GM11168 (cell line): Measurements from ENCODE around the gene PSEN1.
"Not testable (repeated sequence)": the region's sequence is repeated elsewhere in the genome, so short reads cannot be mapped to it uniquely, and the experiment has no call there.

ENCODE experiments used
- in situ Hi-C: fragments of 300-500 bp; cut with MboI; formaldehyde crosslinking; loops from one replicate; pipeline ENCODE4 v1.12.0; 2022; ENCODE audit warnings: low sequenced_read_pairs; ENCODE audit not compliant: unreplicated experiment

PSEN1 gene

GRCh38 chr14:73162251-73162650, 25.9 kb downstream of the PSEN1 start:
- in situ Hi-C loops = no loop called here

- in situ Hi-C loops = no loop called here
These were observed 30.1 kb downstream of the PSEN1 start for GRCh38 chr14:73166399-73166798.

DNA sequence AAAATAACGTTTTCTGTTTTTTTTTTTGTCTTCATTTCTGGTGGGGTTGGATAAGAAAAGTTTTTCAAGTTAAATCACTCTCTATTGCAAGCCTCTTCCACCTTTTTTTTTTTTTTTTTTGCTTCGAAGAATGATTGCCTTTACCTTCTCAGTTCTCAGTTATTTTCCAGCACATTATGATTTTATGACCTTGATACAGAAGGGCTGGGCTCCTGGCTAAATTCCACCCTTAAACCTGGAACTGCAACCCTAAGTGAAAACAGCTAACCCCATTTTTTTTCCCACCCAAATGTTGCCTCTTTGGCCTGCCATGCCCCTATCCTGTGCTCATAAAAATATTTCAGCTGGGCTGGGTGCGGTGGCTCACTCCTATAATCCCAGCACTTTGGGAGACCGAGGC, 31.4 kb downstream of the PSEN1 start:
- in situ Hi-C loops = no loop called here

DNA sequence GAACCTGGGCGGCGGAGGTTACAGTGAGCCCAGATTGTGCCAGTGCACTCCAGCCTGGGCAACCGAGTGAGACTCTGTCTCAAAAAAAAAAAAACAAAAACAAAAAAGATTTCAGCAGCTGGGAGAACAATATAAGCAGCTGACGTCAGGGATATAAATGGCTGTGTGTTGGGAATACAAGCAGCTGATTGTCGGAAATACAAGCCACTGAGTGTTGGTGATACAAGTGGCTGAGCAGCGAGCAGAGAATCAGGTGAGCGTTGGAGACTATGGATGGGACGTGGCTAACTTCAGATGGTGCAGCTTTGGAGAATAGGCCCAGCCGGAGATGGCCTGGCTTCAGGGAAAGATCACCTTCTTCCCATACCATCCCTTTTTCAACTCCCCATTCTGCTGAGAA, 32.0 kb downstream of the PSEN1 start:
- in situ Hi-C loops = no loop called here

DNA sequence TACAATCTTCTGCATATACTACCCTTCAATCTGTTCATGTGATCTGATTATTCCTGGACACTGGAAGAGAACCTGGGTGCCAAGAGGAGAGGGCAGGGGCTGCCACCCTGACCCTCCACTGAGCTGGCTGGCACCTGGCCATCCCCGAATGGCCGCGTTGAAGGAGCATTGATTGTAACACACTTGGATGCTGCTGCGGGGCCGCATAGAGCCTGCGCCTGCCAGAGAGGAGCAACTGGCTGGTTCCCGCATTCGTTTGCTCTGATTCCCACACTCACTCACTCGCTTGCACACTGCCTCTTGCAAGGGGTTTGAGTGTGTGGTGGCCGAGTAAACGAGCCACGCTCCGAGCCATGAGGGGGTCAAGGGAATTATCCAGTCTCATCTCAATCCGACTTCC, 32.4 kb downstream of the PSEN1 start:
- in situ Hi-C loops = no loop called here

DNA sequence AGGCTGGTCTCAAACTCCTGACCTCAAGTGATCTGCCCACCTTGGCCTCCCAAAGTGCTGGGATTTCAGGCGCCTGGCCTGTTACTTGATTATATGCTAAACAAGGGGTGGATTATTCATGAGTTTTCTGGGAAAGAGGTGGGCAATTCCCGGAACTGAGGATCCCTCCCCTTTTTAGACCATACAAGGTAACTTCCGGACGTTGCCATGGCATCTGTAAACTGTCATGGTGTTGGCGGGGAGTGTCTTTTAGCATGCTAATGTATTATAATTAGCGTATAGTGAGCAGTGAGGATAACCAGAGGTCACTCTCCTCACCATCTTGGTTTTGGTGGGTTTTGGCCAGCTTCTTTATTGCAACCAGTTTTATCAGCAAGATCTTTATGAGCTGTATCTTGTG, 33.5 kb downstream of the PSEN1 start:
- in situ Hi-C loops = not testable (repeated sequence)

- in situ Hi-C loops = no loop called here
These were observed 34.4 kb downstream of the PSEN1 start for GRCh38 chr14:73170686-73171085.

DNA sequence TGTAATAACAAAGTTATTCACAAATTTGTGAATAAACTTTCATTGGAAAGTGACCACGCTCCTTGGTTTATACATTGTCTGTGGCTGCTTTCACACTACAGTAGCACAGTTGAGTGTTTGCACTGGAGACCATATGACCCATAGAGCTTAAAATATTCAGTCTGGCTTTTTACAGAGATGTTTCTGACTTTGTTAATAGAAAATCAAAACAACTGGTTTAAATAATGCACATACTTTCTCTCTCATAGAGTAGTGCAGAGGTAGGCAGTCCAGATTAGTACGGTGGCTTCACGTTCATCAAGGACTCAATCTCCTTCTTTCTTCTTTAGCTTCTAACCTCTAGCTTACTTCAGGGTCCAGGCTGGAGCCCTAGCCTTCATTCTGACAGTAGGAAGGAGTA, 36.2 kb downstream of the PSEN1 start:
- in situ Hi-C loops = no loop called here

DNA sequence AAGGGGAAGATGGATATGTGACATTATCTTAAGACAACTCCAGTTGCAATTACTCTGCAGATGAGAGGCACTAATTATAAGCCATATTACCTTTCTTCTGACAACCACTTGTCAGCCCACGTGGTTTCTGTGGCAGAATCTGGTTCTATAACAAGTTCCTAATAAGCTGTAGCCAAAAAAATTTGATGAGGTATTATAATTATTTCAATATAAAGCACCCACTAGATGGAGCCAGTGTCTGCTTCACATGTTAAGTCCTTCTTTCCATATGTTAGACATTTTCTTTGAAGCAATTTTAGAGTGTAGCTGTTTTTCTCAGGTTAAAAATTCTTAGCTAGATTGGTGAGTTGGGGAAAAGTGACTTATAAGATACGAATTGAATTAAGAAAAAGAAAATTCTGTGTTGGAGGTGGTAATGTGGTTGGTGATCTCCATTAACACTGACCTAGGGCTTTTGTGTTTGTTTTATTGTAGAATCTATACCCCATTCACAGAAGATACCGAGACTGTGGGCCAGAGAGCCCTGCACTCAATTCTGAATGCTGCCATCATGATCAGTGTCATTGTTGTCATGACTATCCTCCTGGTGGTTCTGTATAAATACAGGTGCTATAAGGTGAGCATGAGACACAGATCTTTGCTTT, 36.9 kb downstream of the PSEN1 start:
- in situ Hi-C loops = no loop called here

GRCh38 chr14:73176685-73177084, 40.4 kb downstream of the PSEN1 start:
- in situ Hi-C loops = no loop called here

GRCh38 chr14:73180385-73180805, 44.1 kb downstream of the PSEN1 start:
- in situ Hi-C loops = no loop called here

DNA sequence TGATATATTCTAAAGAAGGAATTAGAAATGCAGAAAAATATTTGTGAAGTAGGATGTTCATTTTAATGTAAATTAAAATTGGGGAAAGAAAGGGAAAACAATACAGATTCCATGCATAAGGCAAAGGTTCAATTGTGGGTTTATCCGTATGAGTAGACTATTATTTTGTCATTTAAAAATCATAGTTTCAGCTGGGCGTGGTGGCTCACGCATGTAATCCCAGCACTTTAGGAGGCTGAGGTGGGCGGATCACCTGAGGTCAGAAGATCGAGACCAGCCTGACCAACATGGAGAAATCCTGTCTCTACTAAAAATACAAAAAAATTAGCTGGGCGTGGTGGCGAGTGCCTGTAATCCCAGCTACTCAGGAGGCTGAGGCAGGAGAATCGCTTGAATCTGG, 44.7 kb downstream of the PSEN1 start:
- in situ Hi-C loops = not testable (repeated sequence)

GRCh38 chr14:73188501-73188911, 52.2 kb downstream of the PSEN1 start:
- in situ Hi-C loops = no loop called here

- in situ Hi-C loops = no loop called here
These were observed 53.3 kb downstream of the PSEN1 start for GRCh38 chr14:73189651-73190050.

DNA sequence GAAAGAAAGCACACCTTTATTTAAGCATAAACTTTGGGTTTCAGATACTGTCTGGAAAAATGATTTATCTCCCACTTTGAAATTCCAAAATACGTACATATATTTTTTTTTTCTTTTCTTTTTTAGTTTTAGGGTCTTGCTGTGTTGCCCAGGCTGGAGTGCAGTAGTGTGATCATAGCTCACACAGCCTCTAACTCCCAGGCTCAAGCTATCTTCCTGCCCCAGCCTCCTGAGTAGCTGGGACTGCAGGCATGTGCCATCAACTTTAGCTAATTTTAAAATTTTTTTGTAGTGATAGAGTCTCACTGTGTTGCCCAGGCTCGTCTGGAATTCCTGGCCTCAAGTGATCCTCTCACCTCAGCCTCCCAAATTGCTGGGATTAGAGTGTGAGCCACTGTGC, 55.1 kb downstream of the PSEN1 start:
- in situ Hi-C loops = no loop called here

DNA sequence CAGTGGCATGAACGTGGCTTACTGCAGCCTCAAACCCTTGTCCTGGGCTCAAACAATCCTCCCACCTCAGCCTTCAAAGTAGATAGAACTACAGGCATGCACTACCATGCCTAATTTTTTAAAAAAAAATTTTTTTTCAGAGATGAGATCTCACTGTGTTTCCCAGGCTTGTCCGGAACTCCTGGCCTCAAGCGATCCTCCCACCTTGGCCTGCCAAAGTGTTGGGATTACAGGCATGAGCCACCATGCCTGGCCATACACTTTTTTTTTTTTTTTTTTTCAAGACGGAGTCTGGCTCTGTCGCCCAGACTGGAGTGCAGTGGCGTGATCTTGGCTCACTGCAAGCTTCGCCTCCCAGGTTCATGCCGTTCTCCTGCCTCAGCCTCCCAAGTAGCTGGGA, 58.0 kb downstream of the PSEN1 start:
- in situ Hi-C loops = not testable (repeated sequence)

GRCh38 chr14:73198253-73198652, 61.9 kb downstream of the PSEN1 start:
- in situ Hi-C loops = loop anchor here (5.0 kb wide), 1 partner anchor 34 kb away; no protein-coding TSS in a partner anchor

- in situ Hi-C loops = no loop called here
These were observed 67.2 kb downstream of the PSEN1 start for GRCh38 chr14:73203527-73203926.

GRCh38 chr14:73207615-73208014, 71.3 kb downstream of the PSEN1 start:
- in situ Hi-C loops = no loop called here

GRCh38 chr14:73208390-73208789, 72.1 kb downstream of the PSEN1 start:
- in situ Hi-C loops = no loop called here

DNA sequence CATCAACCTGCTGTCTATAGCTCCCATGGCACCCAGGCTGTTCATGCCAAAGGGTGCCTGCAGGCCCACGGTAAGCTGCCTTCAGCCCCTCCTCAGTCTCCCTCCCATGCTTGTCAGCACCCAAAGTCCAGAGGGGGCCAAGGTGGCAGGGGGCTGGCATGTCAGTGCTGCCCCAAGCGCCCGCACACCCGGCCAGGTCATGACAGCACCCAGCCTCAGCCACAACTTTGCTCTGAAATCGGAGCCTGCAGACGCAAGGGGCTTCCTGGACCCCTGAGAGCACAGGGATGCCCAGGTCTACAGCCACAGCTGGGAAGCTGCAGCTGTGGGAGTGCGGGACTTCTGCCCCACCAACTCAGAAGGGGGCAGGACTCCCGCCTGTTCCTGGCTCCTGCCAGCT, 72.5 kb downstream of the PSEN1 start:
- in situ Hi-C loops = no loop called here

DNA sequence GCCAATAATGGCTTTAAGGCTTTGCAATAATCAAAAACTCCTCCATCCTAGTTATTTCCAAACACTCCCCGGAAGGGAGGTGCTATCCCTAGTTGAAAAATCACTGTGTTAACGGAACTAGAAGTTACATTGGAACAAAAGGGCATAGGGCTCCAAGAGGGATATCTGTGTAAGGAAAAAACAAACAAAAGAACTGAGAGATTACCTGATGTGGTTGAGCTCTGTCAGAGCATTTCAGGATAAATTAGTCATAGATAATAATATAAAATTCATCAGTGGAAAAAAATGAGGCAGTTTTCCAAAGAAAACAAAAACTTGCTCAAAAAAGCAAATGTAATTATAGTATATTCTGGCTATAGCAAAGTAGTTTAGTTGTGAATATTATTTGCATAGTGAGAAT, 73.6 kb downstream of the PSEN1 start:
- in situ Hi-C loops = no loop called here
